OCI-LY7 (cell line): Measurements from ENCODE around the gene APOL3.

Source experiments
- EZH2phosphoT487 ChIP-seq: fragments of 200-600 bp; sonication (generic); IDR thresholded peaks from 2 replicates; pipeline ENCODE4 v1.6.1; 2018; ENCODE audit warnings: low read depth, borderline replicate concordance, mild to moderate bottlenecking, mixed run types, antibody characterized with exemption, low read length, moderate library complexity, mixed read lengths
- TF ChIP-seq, protein P1 (sequence below): fragments of 200-600 bp; sonication (generic); conservative IDR thresholded peaks from 2 replicates; pipeline ENCODE4 v1.5.1; 2014; ENCODE audit warnings: mild to moderate bottlenecking, antibody characterized with exemption, low read length, moderate library complexity, mixed read lengths

DNA sequence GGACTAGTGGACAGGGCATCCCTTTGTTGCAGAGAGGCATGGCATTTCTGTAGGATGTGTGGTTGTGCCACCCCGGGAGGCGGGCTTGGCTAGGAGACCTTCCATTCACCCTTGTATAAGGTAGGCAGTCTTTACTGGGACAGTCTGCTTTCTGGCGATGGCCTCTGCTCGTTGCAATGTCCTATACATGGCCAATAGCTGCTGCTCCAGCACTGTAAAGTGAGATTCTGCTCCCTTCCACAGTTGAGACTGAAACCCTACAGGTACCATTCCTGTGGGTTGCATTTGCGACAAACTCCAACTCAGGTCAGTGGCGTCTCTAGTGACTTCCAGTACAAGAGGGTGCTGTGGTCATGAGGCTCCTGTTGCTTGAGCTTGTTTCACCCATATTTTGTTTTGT is 20.4 kb upstream of the APOL3 start:
- TF ChIP-seq, protein P1, sequence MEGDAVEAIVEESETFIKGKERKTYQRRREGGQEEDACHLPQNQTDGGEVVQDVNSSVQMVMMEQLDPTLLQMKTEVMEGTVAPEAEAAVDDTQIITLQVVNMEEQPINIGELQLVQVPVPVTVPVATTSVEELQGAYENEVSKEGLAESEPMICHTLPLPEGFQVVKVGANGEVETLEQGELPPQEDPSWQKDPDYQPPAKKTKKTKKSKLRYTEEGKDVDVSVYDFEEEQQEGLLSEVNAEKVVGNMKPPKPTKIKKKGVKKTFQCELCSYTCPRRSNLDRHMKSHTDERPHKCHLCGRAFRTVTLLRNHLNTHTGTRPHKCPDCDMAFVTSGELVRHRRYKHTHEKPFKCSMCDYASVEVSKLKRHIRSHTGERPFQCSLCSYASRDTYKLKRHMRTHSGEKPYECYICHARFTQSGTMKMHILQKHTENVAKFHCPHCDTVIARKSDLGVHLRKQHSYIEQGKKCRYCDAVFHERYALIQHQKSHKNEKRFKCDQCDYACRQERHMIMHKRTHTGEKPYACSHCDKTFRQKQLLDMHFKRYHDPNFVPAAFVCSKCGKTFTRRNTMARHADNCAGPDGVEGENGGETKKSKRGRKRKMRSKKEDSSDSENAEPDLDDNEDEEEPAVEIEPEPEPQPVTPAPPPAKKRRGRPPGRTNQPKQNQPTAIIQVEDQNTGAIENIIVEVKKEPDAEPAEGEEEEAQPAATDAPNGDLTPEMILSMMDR = no peak
- TF ChIP-seq EZH2phosphoT487 = no peak
